Liver (tissue), 9 donors: ENCODE results near the gene TRIM6. TPM values are rescaled to one million over a fixed set of nuclear protein-coding genes. Genes with fewer than 3 reads are reported as not detected.

ENCODE experiments used
- DNase-seq: peaks from one replicate; pipeline ENCODE4 v3.0.0-alpha.2; 2017; ENCODE audit warnings: low spot score
- H3K27ac ChIP-seq, 2 donors: one replicate each; pipeline ENCODE4 v1.7.0; 2013; ENCODE audit warnings: inconsistent platforms in 2 of 2, low read length in 2 of 2, control low read depth in 1 of 2, low read depth in 1 of 2, mild to moderate bottlenecking in 1 of 2
- H3K27me3 ChIP-seq, 4 donors: one replicate each; pipeline versions ENCODE4 v1.6.1 to v1.7.0; 2013; ENCODE audit warnings: low read length in 3 of 4, inconsistent platforms in 1 of 4, mild to moderate bottlenecking in 1 of 4, moderate library complexity in 1 of 4; ENCODE audit not compliant: control insufficient read depth in 4 of 4, insufficient read depth in 4 of 4
- H3K36me3 ChIP-seq, 4 donors: one replicate each; pipeline versions ENCODE4 v1.6.1 to v1.7.0; 2013; ENCODE audit warnings: low read length in 3 of 4, mild to moderate bottlenecking in 3 of 4, low read depth in 1 of 4, moderate library complexity in 1 of 4; ENCODE audit not compliant: control insufficient read depth in 4 of 4, insufficient read depth in 3 of 4
- H3K4me1 ChIP-seq, 4 donors: one replicate each; pipeline versions ENCODE4 v1.6.1 to v1.7.0; 2013; ENCODE audit warnings: low read length in 3 of 4, mild to moderate bottlenecking in 3 of 4, moderate library complexity in 1 of 4; ENCODE audit not compliant: control insufficient read depth in 4 of 4, insufficient read depth in 4 of 4
- H3K4me3 ChIP-seq, 3 donors: one replicate each; pipeline versions ENCODE4 v1.6.1 to v1.7.0; 2013; ENCODE audit warnings: low read length in 3 of 3, control low read depth in 1 of 3, low read depth in 1 of 3, mild to moderate bottlenecking in 1 of 3
- H3K9ac ChIP-seq, 2 donors: one replicate each; pipeline ENCODE4 v1.7.0; 2013; ENCODE audit warnings: low read length in 2 of 2, mild to moderate bottlenecking in 2 of 2, moderate library complexity in 2 of 2, control low read depth in 1 of 2, low read depth in 1 of 2
- H3K9me3 ChIP-seq, 4 donors: one replicate each; pipeline versions ENCODE4 v1.6.1 to v1.7.0; 2013; ENCODE audit warnings: low read length in 3 of 4; ENCODE audit not compliant: control insufficient read depth in 4 of 4
- ATF3 ChIP-seq: IDR thresholded peaks from 2 replicates; pipeline ENCODE4 v1.6.1; 2016; ENCODE audit warnings: antibody characterized with exemption
- CTCF ChIP-seq: fragments of 150-350 bp; IDR thresholded peaks from 2 replicates; pipeline ENCODE4 v1.5.1; 2017; ENCODE audit warnings: improper control_type of control experiment, low read depth, low read length; ENCODE audit not compliant: missing input control
- EGR1 ChIP-seq, 2 donors: IDR thresholded peaks; 2 replicates each; pipeline ENCODE4 v1.6.1; 2016 to 2018; ENCODE audit warnings: antibody characterized with exemption in 2 of 2, low read depth in 2 of 2
- FOXA2 ChIP-seq: IDR thresholded peaks from 2 replicates; pipeline ENCODE4 v1.6.1; 2016; ENCODE audit warnings: antibody characterized with exemption
- GABPA ChIP-seq, 2 donors: IDR thresholded peaks in 1 of 2; conservative IDR thresholded peaks in 1 of 2; 2 replicates each; pipeline ENCODE4 v1.6.1; 2016; ENCODE audit warnings: antibody characterized with exemption in 2 of 2, mild to moderate bottlenecking in 1 of 2, moderate library complexity in 1 of 2
- HNF4A ChIP-seq, 2 donors: conservative IDR thresholded peaks; 2 replicates each; pipeline ENCODE4 v1.6.1; 2016; ENCODE audit warnings: antibody characterized with exemption in 2 of 2, mild to moderate bottlenecking in 2 of 2
- HNF4G ChIP-seq: IDR thresholded peaks from 2 replicates; pipeline ENCODE4 v1.6.1; 2016; ENCODE audit warnings: antibody characterized with exemption
- JUND ChIP-seq, 2 donors: IDR thresholded peaks; 2 replicates each; pipeline ENCODE4 v1.6.1; 2016; ENCODE audit warnings: antibody characterized with exemption in 2 of 2
- MAX ChIP-seq: IDR thresholded peaks from 2 replicates; pipeline ENCODE4 v1.6.1; 2016; ENCODE audit warnings: antibody characterized with exemption
- NR2F2 ChIP-seq: IDR thresholded peaks from 2 replicates; pipeline ENCODE4 v1.6.1; 2016; ENCODE audit warnings: antibody characterized with exemption
- RAD21 ChIP-seq, 2 donors: IDR thresholded peaks; 2 replicates each; pipeline ENCODE4 v1.6.1; 2016; ENCODE audit warnings: antibody characterized with exemption in 2 of 2, mild to moderate bottlenecking in 2 of 2
- REST ChIP-seq: IDR thresholded peaks from 2 replicates; pipeline ENCODE4 v1.6.1; 2016; ENCODE audit warnings: antibody characterized with exemption, mild to moderate bottlenecking
- RXRA ChIP-seq, 2 donors: IDR thresholded peaks; 2 replicates each; pipeline ENCODE4 v1.6.1; 2017 to 2018; ENCODE audit warnings: antibody characterized with exemption in 2 of 2, mild to moderate bottlenecking in 1 of 2
- SP1 ChIP-seq: IDR thresholded peaks from 2 replicates; pipeline ENCODE4 v1.6.1; 2018; ENCODE audit warnings: antibody characterized with exemption, mild to moderate bottlenecking
- YY1 ChIP-seq: IDR thresholded peaks from 2 replicates; pipeline ENCODE4 v1.6.1; 2016; ENCODE audit warnings: antibody characterized with exemption, mild to moderate bottlenecking
- ZBTB33 ChIP-seq: IDR thresholded peaks from 2 replicates; pipeline ENCODE4 v1.6.1; 2016; ENCODE audit warnings: antibody characterized with exemption
- WGBS: extraction: QIAGEN DNeasy Blood & Tissue Kit; methylation state at CpG from one replicate; pipeline ENCODE4 v1.1.7; 2013; 5-methylcytosine and 5-hydroxymethylcytosine counted together
- polyA plus RNA-seq, 2 donors: library from polyadenylated mRNA; stranded (reverse) in 1 of 2; unstranded in 1 of 2; fragments of 200-250 nt in 1 of 2; fragments of >200 nt in 1 of 2; fragmentation: Nextera tagmentation in 1 of 2; extraction: Ambion mirVana in 1 of 2; gene quantifications; one replicate each; pipeline versions ENCODE4 v1.2.1 to v1.2.3, GENCODE V29; 2013 to 2015
- total RNA-seq, 2 donors: library from RNA; depleted of rRNA; stranded (reverse); fragments of >200 nt; gene quantifications; one replicate each; pipeline ENCODE4 v1.2.3, GENCODE V29; 2014
- donor health status: healthy.
- donor health status: healthy.
- donor health status: healthy.
- donor health status: healthy.
- donor health status: healthy.

TRIM6 gene
- total and polyA plus RNA-seq, 4 donors = 0.39 to 5.3 (median 0.58) TPM

- WGBS = 85% methylated on average over 5 of the region's 5 CpGs
- H3K9ac ChIP-seq = no peak overlapping the region
These were observed 29.8 kb downstream of the TRIM6 start for GRCh38 chr11:5626196-5626595.

GRCh38 chr11:5631417-5631816, 35.0 kb downstream of the TRIM6 start:
- H3K4me3 ChIP-seq = no peak overlapping the region
- 91% methylated on average over 2 of the region's 2 CpGs for WGBS
- no peak for DNase-seq
- TF ChIP-seq CTCF = no peak
- no peak for TF ChIP-seq RAD21 (IDR thresholded peaks at IDR 0.05)
- TF ChIP-seq ATF3 = no peak
- TF ChIP-seq GABPA (IDR thresholded peaks at IDR 0.05 in 1 of 2, conservative IDR thresholded peaks at IDR 0.05 in 1 of 2) = no peak
- no peak for TF ChIP-seq SP1
- no peak for TF ChIP-seq YY1
- TF ChIP-seq REST = no peak
- TF ChIP-seq ZBTB33 = no peak
- TF ChIP-seq HNF4G = no peak
- TF ChIP-seq FOXA2 = no peak
- no peak for TF ChIP-seq JUND (IDR thresholded peaks at IDR 0.05)
- TF ChIP-seq NR2F2 = no peak
- TF ChIP-seq RXRA (IDR thresholded peaks at IDR 0.05) = no peak
- no peaks in the 10 kb centered on the region for H3K4me1 ChIP-seq
- H3K27ac ChIP-seq = no peak overlapping the region
- no peaks in the 10 kb centered on the region for H3K27me3 ChIP-seq
- no peaks in the 10 kb centered on the region for H3K9me3 ChIP-seq
- H3K9ac ChIP-seq = no peak overlapping the region
- peaks cover 0 to 13% (median 11%) of the 10 kb centered on the region in 4 donors for H3K36me3 ChIP-seq

More at GRCh38 chr11:5626196-5626595, 29.8 kb downstream of the TRIM6 start:
- H3K9me3 ChIP-seq = no peaks in the 10 kb centered on the region
- H3K4me1 ChIP-seq = peaks cover 0 to 32% (median 22%) of the 10 kb centered on the region in 4 donors
- DNase-seq = no peak
- TF ChIP-seq SP1 (no peak), EGR1 (IDR thresholded peaks at IDR 0.05; ENCODE audit: low read depth in 2 of 2) (no peak), RAD21 (IDR thresholded peaks at IDR 0.05) (no peak), MAX (no peak), FOXA2 (no peak), HNF4A (conservative IDR thresholded peaks at IDR 0.05) (no peak), REST (no peak)
- no peak overlapping the region for H3K27ac ChIP-seq
- H3K27me3 ChIP-seq = no peaks in the 10 kb centered on the region
- H3K36me3 ChIP-seq = no peaks in the 10 kb centered on the region
- H3K4me3 ChIP-seq = no peak overlapping the region
